Epithelial cell of prostate (primary cell): ENCODE results near the gene IGF1.

Experiments used
- DNase-seq: peaks from one replicate; pipeline ENCODE4 v3.0.0-alpha.2; 2011; ENCODE audit warnings: low read depth, low spot score
- H3K27ac ChIP-seq: fragments of 450-650 bp; 2 replicates; pipeline ENCODE4 v1.5.1; 2017; ENCODE audit warnings: mild to moderate bottlenecking

IGF1 gene

DNA sequence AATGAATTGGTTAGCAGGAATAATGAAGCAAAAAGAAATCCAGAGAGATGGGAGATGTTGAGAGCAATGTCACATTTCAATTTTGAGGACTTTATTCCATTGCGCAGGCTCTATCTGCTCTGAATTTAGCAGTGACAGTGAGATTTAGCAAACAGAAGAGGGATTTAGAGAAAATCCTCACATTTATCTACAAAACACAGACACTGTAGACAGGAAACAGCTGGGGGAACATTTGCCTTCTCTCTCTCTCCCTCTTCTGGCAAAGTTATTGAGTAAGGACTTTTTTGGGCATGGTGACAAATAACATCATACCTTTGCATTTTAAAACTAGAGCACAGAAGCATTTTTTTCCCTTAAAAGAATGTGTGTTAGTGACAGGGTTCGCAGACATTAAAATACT is at the start of gene IGF1:
Gene IGF1 (minus strand): TSS at position 158 of the 400 bp plus-strand sequence. CDS start 182 bp downstream, outside the sequence.
- H3K27ac ChIP-seq = no peak within 1 kb of the TSS
- DNase-seq = no peak

DNA sequence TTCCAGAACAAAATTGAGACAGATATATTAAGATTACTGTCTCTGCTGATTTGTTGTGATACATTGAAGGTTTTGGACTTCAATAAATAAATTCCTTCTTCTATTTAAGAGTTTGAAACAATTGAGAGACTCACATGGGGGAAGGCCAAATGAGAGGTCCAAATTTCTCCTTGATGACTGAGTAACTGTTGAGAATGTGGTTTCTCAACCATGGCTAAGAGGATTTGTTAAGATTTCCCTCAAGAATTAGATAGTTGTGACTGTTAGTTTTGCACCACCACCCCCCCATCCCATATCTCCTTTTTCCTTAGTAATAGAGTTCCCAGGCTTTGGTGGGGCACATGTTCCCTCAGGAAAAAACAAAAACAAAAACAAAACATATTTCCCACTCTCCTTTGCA is 47.7 kb upstream of the IGF1 start:
- no peak for DNase-seq

DNA sequence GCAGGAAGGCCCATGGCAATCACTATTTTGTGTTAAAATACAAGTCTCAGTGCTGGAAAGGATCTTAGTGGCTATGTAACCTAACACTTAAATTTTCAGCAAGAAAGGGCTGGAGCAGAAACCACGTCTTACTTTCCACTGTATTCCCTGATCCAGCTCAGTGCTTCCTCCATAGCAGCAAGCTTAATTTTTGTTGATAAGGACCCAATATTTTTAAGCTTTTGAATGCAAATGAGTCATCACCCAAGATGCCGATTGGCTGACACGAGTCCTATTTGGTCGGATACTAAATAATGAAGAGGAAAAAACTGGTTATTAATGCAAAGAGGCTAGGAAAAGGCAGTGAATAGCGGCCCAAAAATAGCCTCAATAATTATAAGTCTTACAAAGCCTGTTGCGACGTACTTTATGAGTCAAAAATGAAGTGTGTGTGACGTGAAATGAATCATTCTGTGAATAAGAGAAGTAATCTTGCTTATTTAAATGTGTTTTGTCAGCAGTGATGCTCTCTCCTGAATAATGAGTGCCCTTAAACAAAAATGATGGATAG is 46.9 kb upstream of the IGF1 start:
- no peak overlapping the region for H3K27ac ChIP-seq
- no peak for DNase-seq

More for the DNA sequence above, 47.7 kb upstream of the IGF1 start:
- H3K27ac ChIP-seq = no peak overlapping the region

DNA sequence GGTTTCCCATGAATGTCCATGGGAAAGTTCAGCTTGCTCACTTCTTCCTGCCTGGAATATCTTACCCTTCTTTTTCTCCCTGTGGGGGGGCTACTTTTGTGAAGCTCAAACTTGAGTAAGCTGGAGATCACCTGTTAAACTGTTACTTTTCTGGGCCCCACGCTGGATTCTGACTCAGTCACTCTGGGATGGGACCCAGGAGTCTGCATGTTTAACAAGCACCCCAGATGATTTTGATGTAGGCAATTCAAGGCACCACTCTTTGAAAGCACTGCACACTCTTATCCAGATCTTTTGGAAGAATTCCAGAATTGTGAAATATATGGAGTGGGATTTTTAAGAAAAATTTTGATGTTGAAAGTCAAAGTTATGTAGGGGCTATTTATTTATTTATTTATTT is 46.3 kb upstream of the IGF1 start:
- no peak for DNase-seq
- no peak overlapping the region for H3K27ac ChIP-seq

DNA sequence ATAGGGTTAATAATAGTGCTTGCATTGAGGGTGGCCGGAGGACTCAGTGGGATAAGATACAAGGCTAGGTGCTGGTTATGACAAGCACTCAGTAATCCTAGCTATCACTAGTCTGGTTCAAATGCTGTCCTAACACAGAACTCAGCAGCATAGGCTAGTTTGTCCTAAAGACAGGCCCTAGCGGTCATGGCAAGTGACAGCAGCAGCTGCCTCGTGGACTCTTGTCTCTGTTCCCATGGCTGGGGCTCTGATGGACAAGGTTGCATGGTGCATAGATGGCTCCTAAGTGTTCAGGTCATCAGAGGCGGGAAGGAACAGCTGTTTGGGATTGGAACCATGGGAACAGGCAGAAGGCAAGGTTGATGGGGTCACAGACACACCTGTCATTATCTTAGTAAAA is 42.4 kb upstream of the IGF1 start:
- no peak for DNase-seq
- H3K27ac ChIP-seq = no peak overlapping the region

DNA sequence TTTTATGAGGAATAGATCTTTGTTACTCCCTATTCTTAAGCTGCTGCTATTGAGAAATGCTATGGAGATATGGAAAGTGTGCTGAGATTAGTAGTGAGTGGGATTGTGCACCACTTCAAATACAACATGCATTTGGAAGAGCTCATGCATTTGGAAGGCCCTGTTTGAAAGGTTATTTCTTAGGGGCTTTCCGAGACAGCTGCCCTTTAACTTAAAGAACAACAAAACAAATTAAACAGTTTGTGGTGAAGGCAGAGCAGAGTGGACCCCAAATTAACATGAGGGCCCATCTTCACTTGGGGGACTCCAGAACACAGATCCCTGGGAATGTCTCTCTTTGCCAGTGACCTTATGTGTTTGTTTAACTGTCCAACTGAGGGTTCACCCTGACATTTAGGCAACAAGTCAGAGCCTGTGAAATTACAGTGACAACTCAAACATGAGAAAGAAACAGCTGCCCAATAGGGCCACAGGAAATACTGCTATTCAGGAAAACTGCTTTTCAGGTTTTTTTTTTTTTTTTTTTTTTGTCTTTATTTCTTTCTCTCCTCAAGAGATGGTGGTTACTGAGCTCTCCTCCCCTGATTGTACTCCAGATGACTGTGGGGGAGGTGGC is 41.4 kb upstream of the IGF1 start:
- H3K27ac ChIP-seq = no peak overlapping the region
- DNase-seq = no peak

DNA sequence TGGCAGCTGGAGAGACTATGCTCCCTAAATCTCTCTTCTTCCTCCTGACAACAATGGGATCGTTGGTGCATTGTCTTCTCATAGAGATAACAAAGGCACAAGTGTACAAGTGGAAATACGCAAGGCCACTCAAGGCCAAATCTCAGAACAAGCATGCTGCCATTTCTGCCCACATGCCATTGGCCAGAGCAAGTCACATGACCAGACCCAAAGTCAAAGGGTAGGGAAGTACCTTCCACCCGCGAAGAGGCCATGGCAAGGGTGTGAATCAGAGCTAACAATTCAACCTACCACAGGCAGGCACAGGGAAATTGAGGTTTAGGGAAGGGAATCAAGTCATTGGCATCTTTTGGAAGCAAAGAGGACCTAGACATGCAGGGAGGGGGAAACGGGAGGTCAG is 38.5 kb upstream of the IGF1 start:
- no peak overlapping the region for H3K27ac ChIP-seq
- DNase-seq = no peak

DNA sequence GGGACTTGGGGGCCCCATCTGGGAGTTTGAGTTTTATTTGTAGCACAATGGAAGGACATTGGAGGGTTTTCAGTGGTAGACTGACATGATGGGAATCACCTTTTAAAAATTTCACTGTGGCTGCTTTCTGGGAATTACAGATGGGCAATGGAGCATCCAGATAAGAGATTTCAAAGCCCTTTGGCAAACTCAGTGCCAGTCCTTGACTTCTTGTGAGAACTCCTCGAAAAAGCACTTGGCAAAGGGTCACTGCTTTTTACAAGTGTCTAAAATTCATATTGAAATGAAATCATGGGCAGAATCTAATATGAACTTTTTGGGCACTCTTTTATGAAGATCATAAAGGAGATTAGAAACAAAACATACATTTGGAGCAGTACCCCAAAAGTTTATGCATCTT is 34.3 kb upstream of the IGF1 start:
- no peak overlapping the region for H3K27ac ChIP-seq
- no peak for DNase-seq

DNA sequence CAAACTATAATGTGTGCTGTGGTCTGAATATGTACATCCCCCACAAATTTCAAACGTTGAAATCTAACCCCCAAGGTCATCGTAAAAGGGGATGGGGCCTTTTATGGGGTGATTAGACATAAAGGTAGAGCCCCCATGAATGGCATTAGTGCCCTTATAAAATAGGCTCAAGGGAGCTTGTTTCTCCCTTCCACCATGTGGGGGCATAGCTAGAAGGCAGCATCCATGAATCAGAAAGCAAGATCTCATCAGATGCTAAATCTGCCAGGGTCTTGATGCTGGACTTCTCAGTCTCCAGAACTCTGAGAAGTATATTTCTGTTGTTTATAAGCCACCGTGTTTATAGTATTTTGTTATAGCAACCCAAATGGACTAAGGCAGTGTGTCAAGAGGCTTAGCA is 33.4 kb upstream of the IGF1 start:
- no peak overlapping the region for H3K27ac ChIP-seq
- no peak for DNase-seq

DNA sequence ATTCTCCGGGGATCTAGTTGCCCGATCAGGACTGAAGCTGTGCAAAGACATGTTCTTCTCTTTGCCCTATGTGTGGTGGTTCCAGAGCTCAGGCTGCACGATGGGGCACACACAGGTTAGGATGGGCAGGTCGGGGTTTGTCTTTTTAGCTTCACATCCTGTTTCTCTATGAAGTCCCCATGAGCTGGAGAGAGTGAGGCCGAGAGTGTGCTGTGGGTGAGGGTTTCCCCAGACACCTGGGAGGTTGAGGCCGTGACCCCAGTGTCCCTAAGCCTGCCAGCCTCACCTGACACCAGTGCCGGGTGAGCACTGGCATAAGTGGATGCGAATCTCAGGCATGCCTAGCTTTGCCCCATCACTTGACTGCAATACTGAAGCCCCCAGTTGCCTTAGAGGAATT is 32.9 kb upstream of the IGF1 start:
- H3K27ac ChIP-seq = no peak overlapping the region
- DNase-seq = no peak

DNA sequence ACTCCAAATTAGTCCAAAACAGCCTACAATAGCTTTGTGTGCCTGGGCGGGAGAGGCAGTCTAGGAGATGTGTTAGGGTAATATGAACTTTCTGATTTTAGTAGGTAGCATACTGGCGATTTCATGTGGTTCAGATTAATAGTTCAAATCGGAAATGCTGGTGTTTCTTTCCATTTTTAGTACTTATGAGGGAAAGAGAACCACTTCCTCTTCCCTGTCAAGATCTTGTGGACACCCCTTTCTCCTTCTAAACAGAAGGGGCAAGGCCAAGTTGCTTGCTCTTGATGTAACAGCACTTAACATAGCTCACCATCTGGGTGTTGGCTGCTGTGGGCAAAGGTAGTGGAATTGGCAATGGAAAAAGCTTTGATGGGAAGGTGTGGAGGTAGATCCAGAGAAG is 32.2 kb upstream of the IGF1 start:
- no peak for DNase-seq
- H3K27ac ChIP-seq = no peak overlapping the region

DNA sequence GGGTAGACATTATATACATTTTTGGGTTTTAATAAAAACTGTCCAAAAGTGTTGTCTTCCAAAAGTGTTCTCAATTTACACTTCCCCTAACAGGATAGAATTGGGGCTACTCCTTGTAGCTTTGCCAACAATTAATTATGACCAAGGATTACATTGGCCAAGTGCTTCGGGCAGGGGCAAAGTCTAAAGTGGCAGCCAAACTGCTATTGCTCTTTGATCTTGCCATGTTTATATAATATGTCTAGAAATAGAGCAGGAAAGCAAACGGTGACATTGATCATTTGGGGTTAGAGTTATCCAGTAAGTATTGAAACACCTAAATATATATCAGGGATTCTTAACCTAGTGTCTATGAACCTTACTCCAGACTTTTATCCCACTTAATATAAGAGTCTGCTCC is 31.2 kb upstream of the IGF1 start:
- H3K27ac ChIP-seq = no peak overlapping the region
- no peak for DNase-seq

DNA sequence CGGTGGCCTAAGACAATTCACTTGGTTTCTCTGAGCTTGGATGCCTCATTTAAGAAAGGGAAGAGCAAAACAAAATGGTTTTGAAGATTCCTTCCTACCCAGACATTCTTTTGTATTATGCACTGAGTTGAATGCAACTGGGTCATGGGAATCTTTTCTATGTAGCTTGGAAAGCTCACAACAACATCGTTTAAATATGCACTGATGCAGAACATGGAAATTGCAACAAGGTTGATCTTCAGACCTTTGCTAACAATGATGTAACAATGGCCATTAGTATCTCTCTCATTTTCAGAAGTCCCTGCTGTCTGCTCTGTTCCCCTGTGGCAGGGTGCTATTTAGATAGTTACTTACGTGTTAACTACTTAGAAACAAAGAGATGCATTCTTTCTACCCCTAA is 30.1 kb upstream of the IGF1 start:
- H3K27ac ChIP-seq = no peak overlapping the region
- no peak for DNase-seq

DNA sequence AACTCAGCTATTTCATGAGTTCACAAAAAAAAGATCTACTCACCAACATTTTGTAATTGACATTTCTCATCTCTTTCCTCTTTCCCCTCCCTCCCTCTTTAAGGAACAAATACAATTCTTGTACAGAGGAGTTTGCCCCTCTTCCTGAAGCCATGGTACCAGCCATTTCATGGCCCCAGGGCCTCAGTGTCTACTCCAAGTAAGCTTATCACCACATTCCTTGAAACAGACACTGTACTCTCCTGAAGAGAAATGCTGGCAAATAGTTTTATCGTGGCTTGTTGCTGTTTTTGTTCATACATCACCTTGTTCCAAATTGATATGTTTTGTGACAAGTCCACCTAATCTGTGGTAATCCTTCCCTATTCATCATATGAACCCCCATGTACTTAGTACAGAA is 29.7 kb upstream of the IGF1 start:
- no peak overlapping the region for H3K27ac ChIP-seq
- DNase-seq = no peak

DNA sequence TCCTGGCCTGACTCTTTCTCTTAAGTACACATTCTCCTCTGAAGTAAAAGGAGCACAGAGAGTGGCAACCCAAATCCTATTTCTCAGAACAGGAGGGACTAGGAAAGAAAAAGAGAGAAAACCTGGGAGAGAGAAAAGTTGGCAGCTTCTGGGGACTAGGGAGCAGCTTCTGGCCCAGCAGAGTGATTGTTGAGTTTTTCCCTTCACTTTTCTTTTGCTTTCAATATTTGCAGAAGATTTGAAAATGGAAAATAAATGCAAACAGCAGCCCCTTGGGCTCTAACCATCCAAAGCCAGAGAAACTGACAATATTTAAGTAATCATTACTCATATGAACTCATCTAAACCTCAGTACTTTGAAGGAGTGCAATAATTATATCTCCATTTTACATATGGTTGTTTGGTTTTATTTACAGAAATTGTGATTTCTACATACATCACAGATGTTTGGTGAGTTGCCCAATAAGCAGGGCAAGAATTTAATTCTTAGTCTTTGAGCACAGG is 28.8 kb upstream of the IGF1 start:
- DNase-seq = no peak
- no peak overlapping the region for H3K27ac ChIP-seq

DNA sequence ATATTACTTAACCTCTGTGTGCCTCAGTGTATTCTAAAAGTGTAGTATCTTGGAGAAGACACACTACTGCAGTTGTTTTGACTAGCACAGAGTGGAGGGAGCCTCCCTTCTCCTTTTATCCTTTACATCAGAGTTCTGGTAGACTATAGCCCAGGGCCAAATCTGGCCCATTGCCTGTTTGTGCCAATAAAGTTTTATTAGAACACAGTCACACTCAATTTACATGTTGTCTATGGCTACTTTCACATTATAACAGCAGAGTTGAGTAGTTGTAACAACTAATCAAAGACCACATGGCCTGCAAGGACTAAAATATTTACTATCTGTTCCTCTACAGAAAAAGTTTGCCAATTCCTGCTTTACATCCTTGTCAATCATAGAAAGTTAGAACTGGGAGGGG is 27.7 kb upstream of the IGF1 start:
- DNase-seq = no peak
- H3K27ac ChIP-seq = no peak overlapping the region

DNA sequence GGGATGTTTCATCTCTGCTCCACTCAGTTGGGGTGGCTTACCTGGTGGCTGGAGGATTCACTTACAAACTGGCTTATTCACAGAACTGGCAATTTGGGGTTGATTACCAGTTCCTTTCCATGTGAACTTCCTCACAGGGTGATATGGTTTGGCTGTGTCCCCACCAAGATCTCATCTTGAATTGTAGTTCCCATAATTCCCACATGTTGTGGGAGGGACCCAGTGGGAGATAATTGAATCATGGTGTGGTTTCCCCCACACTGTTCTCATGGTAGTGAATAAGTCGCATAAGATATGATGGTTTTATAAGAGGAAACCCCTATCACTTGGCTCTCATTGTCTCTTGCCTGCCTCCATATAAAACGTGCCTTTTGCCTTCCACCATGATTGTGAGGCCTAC is 26.9 kb upstream of the IGF1 start:
- DNase-seq = no peak
- no peak overlapping the region for H3K27ac ChIP-seq

DNA sequence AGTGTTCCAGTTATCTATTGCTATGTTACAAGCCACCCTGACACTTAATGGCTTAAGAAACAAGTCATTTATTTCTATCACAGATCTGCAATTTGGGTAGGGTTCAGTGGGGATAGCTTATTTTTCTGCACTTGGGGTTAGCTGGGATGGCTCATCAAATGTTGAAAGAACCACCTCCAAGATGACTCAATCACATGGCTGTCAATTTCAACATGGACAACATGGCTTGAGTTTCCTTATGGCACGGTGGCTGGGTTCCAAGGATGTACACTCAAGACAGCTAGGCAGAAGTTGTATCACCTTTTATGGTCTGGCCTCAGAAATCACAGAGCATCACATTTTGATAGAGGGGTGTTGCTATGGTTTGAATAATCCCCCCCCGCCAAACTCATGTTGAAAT is 24.5 kb upstream of the IGF1 start:
- DNase-seq = no peak

DNA sequence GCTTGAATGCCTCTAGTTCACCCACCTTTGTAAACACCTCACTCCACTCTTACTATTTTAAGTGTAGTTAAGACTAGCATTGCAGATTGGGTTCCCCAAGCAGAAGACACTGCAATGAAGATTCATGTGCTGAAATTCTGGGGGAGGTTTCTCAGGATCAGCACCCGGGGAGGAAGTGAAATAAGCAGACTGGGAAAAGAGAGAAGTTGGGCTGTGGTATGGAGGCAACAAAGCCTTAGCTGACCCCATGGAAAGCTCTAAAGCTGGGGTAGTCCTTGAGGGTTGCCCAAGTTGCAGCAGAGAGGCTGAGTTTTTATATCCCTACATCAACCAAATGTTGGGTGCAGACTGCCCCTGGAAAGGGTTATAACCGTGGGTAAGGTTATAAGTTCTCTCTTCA is 23.9 kb upstream of the IGF1 start:
- no peak overlapping the region for H3K27ac ChIP-seq
- DNase-seq = no peak

More for the DNA sequence above, 24.5 kb upstream of the IGF1 start:
- no peak overlapping the region for H3K27ac ChIP-seq

DNA sequence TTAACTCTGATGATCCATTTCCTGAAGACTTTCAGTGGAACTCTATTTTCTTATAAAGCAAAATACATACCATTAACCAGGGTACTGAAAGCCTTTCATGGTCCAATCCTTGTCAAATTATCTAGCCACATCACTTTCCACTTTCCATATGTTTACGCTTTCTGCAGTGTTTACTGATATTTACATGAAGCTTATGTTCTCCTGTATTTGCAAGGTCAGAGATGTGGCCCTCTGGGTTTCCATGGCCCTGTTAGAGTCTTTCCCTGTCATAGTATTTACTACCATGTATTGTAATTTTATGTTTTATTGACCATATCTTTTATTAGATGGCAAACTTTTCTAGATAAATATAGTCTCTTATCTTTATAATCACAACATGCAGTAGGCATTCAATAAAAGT is 23.5 kb upstream of the IGF1 start:
- no peak for DNase-seq
- H3K27ac ChIP-seq = no peak overlapping the region

DNA sequence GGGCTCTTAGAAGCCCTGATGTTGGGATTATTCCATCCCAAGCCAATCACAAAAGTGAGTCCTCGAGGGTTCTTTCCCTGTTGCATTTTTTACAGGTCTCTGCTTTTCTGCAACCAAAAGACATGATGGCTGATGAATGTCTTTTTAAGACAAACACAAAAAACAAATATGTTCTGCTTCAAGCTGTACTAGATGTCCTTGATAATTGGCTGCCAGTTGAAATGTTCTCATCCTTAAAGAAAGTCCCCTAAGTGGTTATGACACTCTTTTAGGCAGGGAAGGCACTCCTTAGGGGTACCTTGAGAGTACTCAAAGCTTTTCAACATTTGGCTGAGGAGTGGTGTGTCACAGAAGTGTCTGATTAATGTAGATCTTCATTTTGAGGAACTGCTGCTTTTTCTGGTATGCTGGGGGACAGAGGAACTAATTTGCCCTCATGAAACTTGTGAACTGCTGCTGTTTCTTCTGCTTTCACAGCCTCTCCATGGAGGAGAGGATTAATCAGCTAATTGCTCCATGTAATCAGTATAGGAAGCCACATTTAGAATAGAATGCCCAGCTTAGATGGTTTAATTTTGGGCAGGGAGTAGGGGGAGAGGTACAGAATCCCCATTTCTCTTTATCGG is 22.8 kb upstream of the IGF1 start:
- no peak overlapping the region for H3K27ac ChIP-seq
- DNase-seq = no peak

DNA sequence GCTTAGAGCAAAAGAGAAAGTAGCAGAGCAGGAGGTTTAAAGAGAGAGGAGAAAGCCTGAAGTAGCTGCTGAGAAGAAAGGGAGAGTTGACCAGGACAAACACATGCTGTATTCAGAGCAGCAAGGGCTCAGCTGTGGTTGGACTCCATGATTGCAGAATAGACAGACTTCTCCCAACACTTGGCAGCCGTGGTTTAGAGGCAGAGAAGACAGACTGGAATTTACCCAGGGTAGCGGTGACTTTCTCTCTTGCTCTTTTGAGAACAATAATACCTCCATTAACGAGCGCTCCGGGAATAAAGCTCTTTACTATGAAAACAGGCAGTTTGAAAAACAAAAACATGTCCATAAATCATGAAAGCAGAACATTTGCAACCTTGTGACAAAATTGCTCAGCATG is 21.4 kb upstream of the IGF1 start:
- no peak for DNase-seq
- no peak overlapping the region for H3K27ac ChIP-seq
